Smooth muscle cell (in vitro differentiated cells): ENCODE results near the gene GUCA1A. TPM values are rescaled to one million over a fixed set of nuclear protein-coding genes. Genes with fewer than 3 reads are reported as not detected.

Experiments used
- DNase-seq: peaks from one replicate; lab custom pipeline; 2025; ENCODE audit not compliant: unreplicated experiment; lab: John Stamatoyannopoulos, UW
- H2AFZ ChIP-seq: fragments of 200-600 bp; sonication (generic); 2 replicates; pipeline ENCODE4 v1.6.0; 2016; ENCODE audit warnings: antibody characterized with exemption, low read depth, mild to moderate bottlenecking
- H3F3A ChIP-seq: fragments of 200-600 bp; sonication (generic); 2 replicates; pipeline ENCODE4 v1.6.0; 2017; ENCODE audit warnings: antibody characterized with exemption, low read depth
- H3K27ac ChIP-seq: fragments of 200-600 bp; sonication (generic); 2 replicates; pipeline ENCODE4 v1.5.1; 2016; ENCODE audit warnings: low read depth, mild to moderate bottlenecking
- H3K27me3 ChIP-seq: fragments of 200-600 bp; sonication (generic); 2 replicates; pipeline ENCODE4 v1.6.1; 2016; ENCODE audit warnings: low read depth, mild to moderate bottlenecking
- H3K36me3 ChIP-seq: fragments of 200-600 bp; sonication (generic); 2 replicates; pipeline ENCODE4 v1.5.1; 2016; ENCODE audit warnings: low read depth
- H3K4me1 ChIP-seq: fragments of 200-600 bp; sonication (generic); 2 replicates; pipeline ENCODE4 v1.5.1; 2016; ENCODE audit warnings: low read depth
- H3K4me2 ChIP-seq: fragments of 200-600 bp; sonication (generic); 2 replicates; pipeline ENCODE4 v1.6.0; 2016; ENCODE audit warnings: mild to moderate bottlenecking
- H3K4me3 ChIP-seq: fragments of 200-600 bp; sonication (generic); 2 replicates; pipeline ENCODE4 v1.5.1; 2016; ENCODE audit warnings: mild to moderate bottlenecking
- H3K79me2 ChIP-seq: fragments of 200-600 bp; sonication (generic); 2 replicates; pipeline ENCODE4 v1.6.0; 2016; ENCODE audit warnings: low read depth, mild to moderate bottlenecking
- H3K9ac ChIP-seq: fragments of 200-600 bp; sonication (generic); 2 replicates; pipeline ENCODE4 v1.6.0; 2016; ENCODE audit warnings: low read depth
- H3K9me3 ChIP-seq: fragments of 200-600 bp; sonication (generic); replicated peaks from 2 replicates; pipeline ENCODE4 v1.5.1; 2016; ENCODE audit warnings: low read depth
- H4K20me1 ChIP-seq: fragments of 200-600 bp; sonication (generic); 2 replicates; pipeline ENCODE4 v1.6.0; 2016; ENCODE audit warnings: low read depth
- CTCF ChIP-seq: fragments of 200-600 bp; sonication (generic); IDR thresholded peaks from 2 replicates; pipeline ENCODE4 v1.5.1; 2017; ENCODE audit warnings: borderline replicate concordance, mild to moderate bottlenecking, antibody characterized with exemption; ENCODE audit not compliant: insufficient read depth, poor library complexity, severe bottlenecking
- WGBS: methylation state at CpG from one replicate; pipeline ENCODE4 v1.1.7; 2016; ENCODE audit warnings: low lambda C conversion rate; 5-methylcytosine and 5-hydroxymethylcytosine counted together
- polyA plus RNA-seq: library from polyadenylated mRNA; unstranded; fragments of >200 nt; fragmentation: Nextera tagmentation; extraction: Ambion mirVana; gene quantifications from 2 replicates; pipeline ENCODE4 v1.2.1, GENCODE V29; 2016
- total RNA-seq: library from RNA; depleted of rRNA; stranded (reverse); fragments of >200 nt; gene quantifications from 2 replicates; pipeline ENCODE4 v1.2.3, GENCODE V29; 2014

The GUCA1A gene
- total and polyA plus RNA-seq, 2 experiments from 2014 or later: 1.6 to 7.2 TPM

- WGBS: 77% methylated on average over 9 of the region's 9 CpGs
- no peak for DNase-seq
- no peak for TF ChIP-seq CTCF
- Histone ChIP-seq H3K27me3 (no peaks in the 10 kb centered on the region), H3K4me2 (peak overlapping the region; percentile 40), H4K20me1 (no peaks in the 10 kb centered on the region), H3K27ac (peak overlapping the region; percentile 86), H3K36me3 (no peaks in the 10 kb centered on the region), H3K4me3 (no peak overlapping the region), H2AFZ (no peak overlapping the region), H3K9me3 (no peaks in the 10 kb centered on the region), H3K79me2 (no peaks in the 10 kb centered on the region), H3F3A (no peaks in the 10 kb centered on the region), H3K4me1 (no peaks in the 10 kb centered on the region), H3K9ac (peak overlapping the region; percentile 43)
These were observed 54.1 kb downstream of the GUCA1A start for GRCh38 chr6:42227173-42227850.

GRCh38 chr6:42228305-42228704, 55.1 kb downstream of the GUCA1A start:
- Histone ChIP-seq H3K27ac (no peak overlapping the region), H3K9me3 (no peaks in the 10 kb centered on the region), H3K4me1 (no peaks in the 10 kb centered on the region), H3K4me3 (no peak overlapping the region), H3K4me2 (no peak overlapping the region), H3K36me3 (no peaks in the 10 kb centered on the region), H2AFZ (no peak overlapping the region), H4K20me1 (no peaks in the 10 kb centered on the region), H3K27me3 (no peaks in the 10 kb centered on the region), H3F3A (no peaks in the 10 kb centered on the region), H3K9ac (no peak overlapping the region), H3K79me2 (no peaks in the 10 kb centered on the region)
- 93% methylated on average over 15 of the region's 15 CpGs for WGBS
- DNase-seq: no peak
- no peak for TF ChIP-seq CTCF

Other genes starting within 250 kb of the GUCA1A start
- gene CCND3, start 231.6 kb upstream of the GUCA1A start, total RNA-seq: 31.5 and 48.0 TPM in 2 replicates
- 84.2 and 107 TPM in 2 replicates for gene CCND3, start 231.6 kb upstream of the GUCA1A start, polyA plus RNA-seq
- gene TAF8, start 122.8 kb upstream of the GUCA1A start, total RNA-seq: 9.8 and 11.3 TPM in 2 replicates
- gene TAF8, start 122.8 kb upstream of the GUCA1A start, polyA plus RNA-seq: 8.1 and 9.3 TPM in 2 replicates
- gene C6orf132, start 30.7 kb upstream of the GUCA1A start, total RNA-seq: 4.5 and 4.9 TPM in 2 replicates
- 1.4 and 7.0 TPM in 2 replicates for gene C6orf132, start 30.7 kb upstream of the GUCA1A start, polyA plus RNA-seq
- 0.27 TPM in 2 replicates for gene GUCA1B, start 21.6 kb downstream of the GUCA1A start, total RNA-seq
- 0.24 TPM in 1 of 2 replicates, not detected in the other for gene GUCA1B, start 21.6 kb downstream of the GUCA1A start, polyA plus RNA-seq
- 45.3 and 47.8 TPM in 2 replicates for gene MRPS10, start 44.5 kb downstream of the GUCA1A start, total RNA-seq
- gene MRPS10, start 44.5 kb downstream of the GUCA1A start, polyA plus RNA-seq: 39.9 and 41.1 TPM in 2 replicates